ENCODE results near the gene SMYD3.

SMYD3 gene

DNA sequence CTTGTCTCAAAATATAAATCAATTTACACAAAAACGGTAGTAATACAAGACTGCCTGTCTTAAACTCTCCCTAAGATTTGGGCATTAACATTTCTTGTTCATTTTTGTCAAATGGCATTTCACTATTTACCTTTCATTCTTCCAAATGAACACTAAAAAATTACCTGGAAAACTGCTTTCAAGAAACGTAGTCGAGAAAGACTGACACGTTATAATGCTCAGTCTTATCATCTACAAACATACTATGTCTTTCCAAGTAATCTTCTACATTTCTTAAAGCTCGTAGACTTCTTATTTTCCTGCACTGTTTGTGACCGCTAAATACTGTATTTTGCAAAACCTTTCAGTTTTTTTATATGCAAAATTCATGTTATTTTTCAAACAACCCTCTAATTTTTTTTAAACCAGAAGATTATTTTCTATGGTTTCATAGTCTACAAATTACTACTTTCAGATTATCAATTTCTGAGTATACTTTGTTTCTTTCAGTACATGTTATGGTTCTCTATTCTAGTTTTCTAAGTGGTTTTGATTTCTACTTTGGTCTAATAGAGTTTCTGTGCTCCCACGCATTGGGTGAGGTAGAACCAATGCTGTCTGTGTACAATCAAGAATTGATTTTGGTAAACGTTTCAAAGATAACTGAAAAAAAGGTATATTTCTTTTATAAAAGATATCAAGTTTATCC, 336.4 kb downstream of the SMYD3 start:
- DNase-seq (ENCODE audit: low spot score) = no peak

- no peak for DNase-seq (ENCODE audit: low spot score)
These were observed 337.6 kb downstream of the SMYD3 start for GRCh38 chr1:246169486-246169885.

DNA sequence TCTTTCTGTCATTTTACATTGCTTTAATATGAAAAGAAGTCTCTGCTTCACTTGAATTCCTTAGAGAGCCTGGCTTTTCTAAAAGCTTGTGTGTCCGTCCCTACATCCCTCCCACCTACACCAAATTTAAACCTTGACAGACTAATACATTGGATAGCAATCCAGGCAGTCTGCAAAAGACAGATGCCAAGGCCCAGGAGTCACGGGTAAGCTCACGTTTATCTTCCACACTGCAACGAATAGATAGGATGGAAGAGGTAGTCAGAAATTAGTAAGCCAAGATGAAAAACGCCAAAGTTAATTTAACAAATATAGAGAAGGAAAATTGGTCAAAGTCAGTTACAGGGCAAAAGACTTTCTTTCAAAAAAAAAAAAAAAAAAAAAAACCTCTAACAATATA, 338.1 kb downstream of the SMYD3 start:
- DNase-seq (ENCODE audit: low spot score) = no peak

DNA sequence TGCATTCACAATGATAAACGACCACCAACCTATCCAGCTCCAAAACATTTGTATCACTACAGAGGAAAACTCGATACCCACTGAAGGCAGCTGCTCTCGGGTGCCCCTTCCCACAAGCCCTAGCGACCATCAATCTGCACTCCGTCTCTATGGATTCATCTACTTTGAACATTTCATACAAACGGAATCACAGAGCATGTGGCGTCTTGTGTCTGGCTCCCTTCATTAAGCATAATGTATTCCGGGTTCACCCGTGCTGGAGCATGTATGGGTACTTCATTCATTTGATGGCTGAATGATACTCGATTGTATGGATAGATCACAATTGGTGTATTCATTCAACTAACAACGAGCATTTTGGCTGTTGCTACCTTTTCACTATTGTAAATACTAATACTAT, 340.2 kb downstream of the SMYD3 start:
- no peak for DNase-seq (ENCODE audit: low spot score)

DNA sequence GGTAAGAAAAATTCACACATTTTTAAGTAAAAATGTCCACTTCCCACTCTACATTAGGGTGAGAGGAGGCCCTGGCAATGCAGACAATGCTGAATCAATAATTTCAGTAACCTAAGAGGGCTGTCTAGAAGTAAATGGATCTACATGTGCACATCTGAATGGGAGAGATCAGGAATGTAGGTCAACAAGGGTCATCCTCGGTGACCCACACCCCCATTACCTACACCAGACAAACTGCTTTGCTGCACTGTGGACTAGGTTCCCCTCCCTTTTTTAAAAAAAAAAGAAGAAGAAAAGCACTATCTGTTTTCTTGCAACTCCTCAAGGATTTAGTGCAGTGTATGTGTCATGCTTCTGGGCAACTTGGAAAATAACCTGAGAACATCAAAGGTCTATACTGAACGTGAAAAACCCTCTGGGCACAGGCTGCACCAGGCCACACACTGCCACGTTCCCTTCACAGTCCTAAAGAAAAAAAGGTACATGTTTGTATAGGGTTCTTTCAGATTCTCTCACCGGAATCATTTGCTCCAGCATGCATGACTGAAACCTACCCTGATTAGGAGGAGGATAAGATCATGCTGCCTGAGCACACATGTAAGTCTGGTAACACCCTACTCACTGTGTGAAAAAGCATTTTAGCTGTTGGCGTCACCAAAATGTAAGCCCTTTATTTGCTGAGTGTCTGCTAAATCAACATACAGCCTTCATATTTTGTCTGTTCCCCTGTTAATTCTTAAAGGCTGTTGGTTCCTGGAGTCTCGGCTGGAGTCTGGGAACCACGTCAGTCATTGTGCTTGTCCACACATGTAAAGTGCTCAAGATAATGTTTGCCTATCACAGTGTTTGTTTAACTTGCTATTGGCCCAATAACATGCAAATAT, 341.0 kb downstream of the SMYD3 start:
- no peak for DNase-seq (ENCODE audit: low spot score)

GRCh38 chr1:246164764-246165163, 342.3 kb downstream of the SMYD3 start:
- DNase-seq (ENCODE audit: low spot score) = no peak

DNA sequence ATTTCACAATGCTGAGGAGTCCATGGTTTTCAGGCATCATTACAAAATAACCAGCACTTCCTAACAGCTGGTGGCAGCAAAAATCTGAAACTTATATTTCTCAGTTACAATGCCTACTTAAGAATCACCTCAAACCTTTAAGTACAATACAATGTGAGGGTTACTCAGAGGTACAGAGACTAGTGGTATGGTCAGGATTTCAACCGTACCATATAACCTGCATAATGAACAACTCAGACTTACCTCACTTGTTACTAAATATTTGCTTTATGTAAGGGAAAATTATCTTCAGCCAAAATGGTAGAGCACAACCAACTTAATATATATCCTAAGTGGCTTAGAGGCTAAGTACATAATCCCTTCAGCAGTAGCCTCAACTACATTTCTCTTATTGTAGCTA, 344.5 kb downstream of the SMYD3 start:
- DNase-seq (ENCODE audit: low spot score) = no peak

- no peak for DNase-seq (ENCODE audit: low spot score)
These were observed 345.5 kb downstream of the SMYD3 start for GRCh38 chr1:246161626-246162025.

DNA sequence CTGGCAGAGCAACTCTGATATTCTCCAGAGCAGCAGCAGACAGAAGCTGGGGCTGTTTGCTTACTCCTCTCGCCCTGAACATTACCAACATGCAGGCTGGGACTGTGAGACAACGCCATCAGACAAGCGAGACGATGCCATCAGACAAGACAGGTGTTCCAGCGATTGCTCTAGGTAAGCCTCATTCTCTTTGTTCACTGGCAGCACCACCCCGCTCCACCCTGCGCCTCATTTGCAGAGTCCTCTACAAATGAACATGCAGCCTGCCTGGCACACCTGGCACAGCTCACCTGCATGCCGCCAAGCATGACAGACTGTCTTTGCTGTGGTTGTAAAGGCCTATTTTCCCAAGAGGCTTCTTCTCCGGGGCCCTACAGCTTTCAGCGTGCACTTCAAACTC, 346.2 kb downstream of the SMYD3 start:
- DNase-seq (ENCODE audit: low spot score) = no peak

- DNase-seq (ENCODE audit: low spot score) = no peak
These were observed 346.7 kb downstream of the SMYD3 start for GRCh38 chr1:246160374-246160773.

GRCh38 chr1:246159279-246160227, 347.5 kb downstream of the SMYD3 start:
- DNase-seq (ENCODE audit: low spot score) = no peak

GRCh38 chr1:246158131-246158530, 348.9 kb downstream of the SMYD3 start:
- DNase-seq (ENCODE audit: low spot score) = no peak

GRCh38 chr1:246157516-246157915, 349.6 kb downstream of the SMYD3 start:
- no peak for DNase-seq (ENCODE audit: low spot score)

DNA sequence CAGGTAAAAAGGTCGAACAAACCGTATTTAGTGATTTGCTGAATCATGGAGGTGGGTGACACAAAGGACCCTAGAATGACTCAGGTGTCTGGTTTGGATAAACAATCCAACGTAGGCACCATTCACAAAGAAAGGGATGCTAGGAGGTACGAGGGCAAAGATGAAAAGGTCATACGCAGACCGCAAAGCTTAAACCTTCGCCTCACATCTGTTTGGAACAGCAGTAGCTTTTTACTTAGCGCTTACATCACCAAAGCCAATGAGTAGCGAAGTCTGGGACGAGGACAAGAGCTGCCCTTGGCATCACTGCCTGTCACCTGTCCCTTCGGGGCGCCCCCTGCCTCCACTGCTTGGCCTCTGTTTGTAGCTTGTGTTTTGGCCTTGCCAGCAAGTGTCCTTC, 350.2 kb downstream of the SMYD3 start:
- DNase-seq (ENCODE audit: low spot score) = no peak

- DNase-seq (ENCODE audit: low spot score) = no peak
These were observed 351.2 kb downstream of the SMYD3 start for GRCh38 chr1:246155923-246156322.

DNA sequence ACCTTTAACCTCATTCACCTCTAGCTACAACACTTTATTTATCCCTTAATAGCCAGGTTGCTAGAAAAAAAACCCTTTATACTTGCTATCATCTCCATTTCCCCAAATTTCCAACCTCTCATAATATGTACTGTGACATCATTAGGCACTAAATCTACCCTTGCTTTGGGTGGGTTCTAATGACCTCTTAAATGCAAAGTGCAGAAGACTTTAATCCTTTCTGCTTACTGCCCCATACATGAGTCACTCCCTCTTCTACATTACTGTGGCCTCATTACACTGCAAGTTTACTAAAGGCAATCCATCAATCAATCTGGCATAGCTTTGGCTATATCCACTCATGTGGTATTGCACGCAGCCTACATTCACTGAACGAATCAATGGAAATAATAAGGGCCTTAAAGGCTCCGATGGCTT, 353.3 kb downstream of the SMYD3 start:
- DNase-seq (ENCODE audit: low spot score) = no peak

GRCh38 chr1:246152986-246153431, 354.1 kb downstream of the SMYD3 start:
- DNase-seq (ENCODE audit: low spot score) = no peak

DNA sequence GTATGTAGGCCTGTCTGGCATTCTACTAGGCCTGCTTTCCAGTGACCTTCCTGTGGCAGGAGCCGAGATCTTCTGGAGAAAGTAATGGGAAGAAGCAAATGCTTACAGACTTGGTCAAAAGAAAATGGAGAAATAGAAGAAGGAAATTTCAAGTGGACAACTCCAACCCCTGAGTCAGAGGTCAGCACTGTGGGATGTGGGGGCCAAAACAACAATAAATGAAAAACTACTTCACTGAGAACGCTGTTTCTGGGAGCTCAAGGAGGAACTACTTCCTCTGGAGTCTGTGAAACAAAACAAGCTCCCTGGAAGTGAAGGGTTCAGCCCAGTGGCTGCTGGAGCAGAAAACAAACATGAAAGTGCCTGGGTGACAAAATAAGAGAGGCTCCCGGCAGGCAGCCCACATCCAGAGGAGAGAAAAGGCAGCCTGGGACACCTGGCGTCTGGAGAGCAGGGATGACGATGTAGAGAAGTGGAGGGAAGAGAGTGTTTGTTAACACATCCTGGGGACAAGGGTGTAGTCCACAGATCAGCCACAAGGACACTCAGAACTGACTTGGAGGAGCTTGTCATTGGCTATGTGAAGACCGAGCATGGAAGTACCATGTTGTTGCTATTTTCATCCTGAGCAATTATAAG, 355.2 kb downstream of the SMYD3 start:
- no peak for DNase-seq (ENCODE audit: low spot score)

DNA sequence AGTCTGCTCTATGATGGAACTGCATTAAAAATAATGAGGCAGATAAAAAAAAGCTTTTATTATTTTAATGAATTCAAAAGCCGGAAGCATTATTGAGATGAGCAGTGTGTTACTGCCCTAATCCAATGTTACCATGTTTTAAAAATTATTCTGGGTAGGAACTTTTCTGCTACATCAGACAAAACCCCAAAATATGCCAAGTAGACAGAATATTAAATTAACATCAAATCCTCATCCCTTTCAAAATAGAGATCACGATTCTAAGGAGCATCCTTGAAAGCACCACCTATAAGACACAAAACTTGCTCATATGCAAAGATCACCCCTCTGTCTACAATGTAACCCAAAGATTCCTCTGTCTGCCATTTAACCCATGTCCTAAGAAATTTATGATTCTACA, 357.5 kb downstream of the SMYD3 start:
- no peak for DNase-seq (ENCODE audit: low spot score)

GRCh38 chr1:246147524-246148461, 359.3 kb downstream of the SMYD3 start:
- DNase-seq (ENCODE audit: low spot score) = no peak

All from pons (tissue), 1 donor.